ENCODE results near the gene DCLRE1C. TPM values are rescaled to one million over a fixed set of nuclear protein-coding genes. Genes with fewer than 3 reads are reported as not detected.

The DCLRE1C gene
- polyA plus RNA-seq, 1 of the 3 experiments (the other 2 are of a cell fraction), result 2.5 TPM

DNA sequence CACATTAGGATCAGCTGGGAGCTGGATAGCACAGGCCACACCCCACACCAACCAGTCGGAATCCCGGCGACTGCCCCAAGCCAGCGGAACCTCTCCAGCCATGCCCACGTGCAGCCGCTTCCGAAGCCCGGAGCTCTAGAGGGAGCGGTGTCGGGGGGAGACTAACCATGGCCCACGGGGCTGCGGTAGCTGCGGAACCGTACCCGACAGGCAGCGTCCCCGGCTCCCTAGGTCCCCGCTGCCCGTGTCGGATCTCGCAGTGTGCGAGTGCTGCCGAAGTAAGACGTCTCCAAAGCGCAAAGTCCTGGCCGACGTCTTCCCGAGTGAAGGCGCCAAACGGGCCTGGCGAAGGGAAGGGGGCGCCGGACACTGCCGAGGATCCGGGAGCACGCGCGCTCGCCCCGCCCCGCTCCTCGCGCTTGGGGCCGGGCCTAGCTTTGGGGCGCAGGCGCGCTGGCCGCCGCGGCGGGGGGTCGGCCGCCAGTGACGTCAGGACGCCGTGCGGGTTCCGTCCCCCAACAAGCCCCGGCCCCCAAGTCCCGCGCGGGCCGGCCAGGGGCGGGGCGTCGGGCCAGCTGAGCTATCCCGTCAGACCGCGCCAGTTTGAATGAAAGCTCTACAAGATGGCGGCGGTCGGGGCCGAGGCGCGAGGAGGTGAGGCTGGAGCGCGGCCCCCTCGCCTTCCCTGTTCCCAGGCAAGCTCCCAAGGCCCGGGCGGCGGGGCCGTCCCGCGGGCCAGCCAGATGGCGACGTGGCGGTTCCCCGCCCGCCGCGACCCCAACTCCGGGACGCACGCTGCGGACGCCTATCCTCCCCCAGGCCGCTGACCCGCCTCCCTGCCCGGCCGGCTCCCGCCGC lies 75.4 kb downstream of the DCLRE1C start, which contains the start of gene SUV39H2 (continued):
- TF ChIP-seq TEAD4 (IDR thresholded peaks at IDR 0.05; ENCODE audit: borderline replicate concordance, insufficient read depth) (no peak), GATA2 (CRISPR knock-in tag; IDR thresholded peaks at IDR 0.05) (no peak), RXRA (IDR thresholded peaks at IDR 0.05; ENCODE audit: borderline replicate concordance, low read depth) (no peak), USF2 (IDR thresholded peaks at IDR 0.05; ENCODE audit: borderline replicate concordance, low read depth, low read length) (0 out of 2 replicates have a peak, but pooled peaks have one; percentile 18), YY1 (IDR thresholded peaks at IDR 0.05; ENCODE audit: low read depth) (peak; percentile 92), JUND (IDR thresholded peaks at IDR 0.05) (no peak), RAD21 (IDR thresholded peaks at IDR 0.05; ENCODE audit: low read length) (no peak), FOSL2 (IDR thresholded peaks at IDR 0.05; ENCODE audit: borderline replicate concordance, low read depth) (no peak), CHD2 (IDR thresholded peaks at IDR 0.05; ENCODE audit: low read length, partially characterized antibody) (peak; percentile 97), PBX3 (IDR thresholded peaks at IDR 0.05) (peak; percentile 68), RCOR1 (IDR thresholded peaks at IDR 0.05; ENCODE audit: low read length) (no peak), FOXJ3 (CRISPR knock-in tag; IDR thresholded peaks at IDR 0.05) (no peak)
- TF ChIP-seq, protein P1, sequence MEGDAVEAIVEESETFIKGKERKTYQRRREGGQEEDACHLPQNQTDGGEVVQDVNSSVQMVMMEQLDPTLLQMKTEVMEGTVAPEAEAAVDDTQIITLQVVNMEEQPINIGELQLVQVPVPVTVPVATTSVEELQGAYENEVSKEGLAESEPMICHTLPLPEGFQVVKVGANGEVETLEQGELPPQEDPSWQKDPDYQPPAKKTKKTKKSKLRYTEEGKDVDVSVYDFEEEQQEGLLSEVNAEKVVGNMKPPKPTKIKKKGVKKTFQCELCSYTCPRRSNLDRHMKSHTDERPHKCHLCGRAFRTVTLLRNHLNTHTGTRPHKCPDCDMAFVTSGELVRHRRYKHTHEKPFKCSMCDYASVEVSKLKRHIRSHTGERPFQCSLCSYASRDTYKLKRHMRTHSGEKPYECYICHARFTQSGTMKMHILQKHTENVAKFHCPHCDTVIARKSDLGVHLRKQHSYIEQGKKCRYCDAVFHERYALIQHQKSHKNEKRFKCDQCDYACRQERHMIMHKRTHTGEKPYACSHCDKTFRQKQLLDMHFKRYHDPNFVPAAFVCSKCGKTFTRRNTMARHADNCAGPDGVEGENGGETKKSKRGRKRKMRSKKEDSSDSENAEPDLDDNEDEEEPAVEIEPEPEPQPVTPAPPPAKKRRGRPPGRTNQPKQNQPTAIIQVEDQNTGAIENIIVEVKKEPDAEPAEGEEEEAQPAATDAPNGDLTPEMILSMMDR (IDR thresholded peaks at IDR 0.05), result 0 out of 2 replicates have a peak, but pooled peaks have one; percentile 18
- TF ChIP-seq, protein P2, sequence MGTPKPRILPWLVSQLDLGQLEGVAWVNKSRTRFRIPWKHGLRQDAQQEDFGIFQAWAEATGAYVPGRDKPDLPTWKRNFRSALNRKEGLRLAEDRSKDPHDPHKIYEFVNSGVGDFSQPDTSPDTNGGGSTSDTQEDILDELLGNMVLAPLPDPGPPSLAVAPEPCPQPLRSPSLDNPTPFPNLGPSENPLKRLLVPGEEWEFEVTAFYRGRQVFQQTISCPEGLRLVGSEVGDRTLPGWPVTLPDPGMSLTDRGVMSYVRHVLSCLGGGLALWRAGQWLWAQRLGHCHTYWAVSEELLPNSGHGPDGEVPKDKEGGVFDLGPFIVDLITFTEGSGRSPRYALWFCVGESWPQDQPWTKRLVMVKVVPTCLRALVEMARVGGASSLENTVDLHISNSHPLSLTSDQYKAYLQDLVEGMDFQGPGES (IDR thresholded peaks at IDR 0.05; ENCODE audit: low read depth, low read length), result no peak
- TF ChIP-seq, protein P3, sequence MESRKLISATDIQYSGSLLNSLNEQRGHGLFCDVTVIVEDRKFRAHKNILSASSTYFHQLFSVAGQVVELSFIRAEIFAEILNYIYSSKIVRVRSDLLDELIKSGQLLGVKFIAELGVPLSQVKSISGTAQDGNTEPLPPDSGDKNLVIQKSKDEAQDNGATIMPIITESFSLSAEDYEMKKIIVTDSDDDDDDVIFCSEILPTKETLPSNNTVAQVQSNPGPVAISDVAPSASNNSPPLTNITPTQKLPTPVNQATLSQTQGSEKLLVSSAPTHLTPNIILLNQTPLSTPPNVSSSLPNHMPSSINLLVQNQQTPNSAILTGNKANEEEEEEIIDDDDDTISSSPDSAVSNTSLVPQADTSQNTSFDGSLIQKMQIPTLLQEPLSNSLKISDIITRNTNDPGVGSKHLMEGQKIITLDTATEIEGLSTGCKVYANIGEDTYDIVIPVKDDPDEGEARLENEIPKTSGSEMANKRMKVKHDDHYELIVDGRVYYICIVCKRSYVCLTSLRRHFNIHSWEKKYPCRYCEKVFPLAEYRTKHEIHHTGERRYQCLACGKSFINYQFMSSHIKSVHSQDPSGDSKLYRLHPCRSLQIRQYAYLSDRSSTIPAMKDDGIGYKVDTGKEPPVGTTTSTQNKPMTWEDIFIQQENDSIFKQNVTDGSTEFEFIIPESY (IDR thresholded peaks at IDR 0.05; ENCODE audit: borderline replicate concordance, low read depth), result peak; percentile 91

All from SK-N-SH (cell line).